Measurements from ENCODE around the gene PTTG2.

The PTTG2 gene

GRCh38 chr4:37934609-37935008 lies 25.6 kb upstream of the PTTG2 start:
- no peak overlapping the region for H3K4me2 ChIP-seq (ENCODE audit: low read depth, low read length, poor library complexity, severe bottlenecking)

GRCh38 chr4:37935026-37935425 lies 25.2 kb upstream of the PTTG2 start:
- Histone ChIP-seq H3K4me3 (ENCODE audit: low read length, poor library complexity, severe bottlenecking) (no peak overlapping the region), H3K27me3 (ENCODE audit: insufficient read depth, low read length, poor library complexity, severe bottlenecking) (no peaks in the 10 kb centered on the region), H3K4me1 (ENCODE audit: insufficient read depth, low read length, poor library complexity, severe bottlenecking) (no peaks in the 10 kb centered on the region), H3K4me2 (ENCODE audit: low read depth, low read length, poor library complexity, severe bottlenecking) (no peak overlapping the region), H3F3A (ENCODE audit: low read depth) (no peaks in the 10 kb centered on the region), H4K20me1 (ENCODE audit: insufficient read depth, low read length, poor library complexity, severe bottlenecking) (peaks cover 1% of the 10 kb centered on the region), H3K9ac (ENCODE audit: low read depth, low read length, poor library complexity, severe bottlenecking) (no peak overlapping the region), H3K36me3 (ENCODE audit: insufficient read depth, low read length) (peaks cover 10% of the 10 kb centered on the region; the same call in 1 of the 2 replicates), H2AFZ (ENCODE audit: low read length) (no peak overlapping the region), H3K79me2 (ENCODE audit: insufficient read depth, low read length) (no peaks in the 10 kb centered on the region; the same call in 1 of the 2 replicates), H3K9me2 (replicated peaks; ENCODE audit: low read depth, low read length) (no peaks in the 10 kb centered on the region), H3K9me3 (ENCODE audit: insufficient read depth, low read depth, low read length) (no peaks in the 10 kb centered on the region)
- TF ChIP-seq EZH2phosphoT487 (IDR thresholded peaks at IDR 0.05; ENCODE audit: borderline replicate concordance) = no peak
- no peak for TF ChIP-seq CTCF (conservative IDR thresholded peaks at IDR 0.05; ENCODE audit: low read length)

More at GRCh38 chr4:37934609-37935008, 25.6 kb upstream of the PTTG2 start:
- no peaks in the 10 kb centered on the region for H3K27me3 ChIP-seq (ENCODE audit: insufficient read depth, low read length, poor library complexity, severe bottlenecking)
- H3K4me3 ChIP-seq (ENCODE audit: low read length, poor library complexity, severe bottlenecking) = no peak overlapping the region
- H4K20me1 ChIP-seq (ENCODE audit: insufficient read depth, low read length, poor library complexity, severe bottlenecking) = peaks cover 5% of the 10 kb centered on the region
- H3K79me2 ChIP-seq (ENCODE audit: insufficient read depth, low read length) = no peaks in the 10 kb centered on the region; the same call in 1 of the 2 replicates
- H3K4me1 ChIP-seq (ENCODE audit: insufficient read depth, low read length, poor library complexity, severe bottlenecking) = no peaks in the 10 kb centered on the region
- peaks cover 10% of the 10 kb centered on the region; the same call in 1 of the 2 replicates for H3K36me3 ChIP-seq (ENCODE audit: insufficient read depth, low read length)
- H3F3A ChIP-seq (ENCODE audit: low read depth) = no peaks in the 10 kb centered on the region
- TF ChIP-seq CTCF (conservative IDR thresholded peaks at IDR 0.05; ENCODE audit: low read length) (no peak), EZH2phosphoT487 (IDR thresholded peaks at IDR 0.05; ENCODE audit: borderline replicate concordance) (no peak)
- no peak overlapping the region for H2AFZ ChIP-seq (ENCODE audit: low read length)
- no peaks in the 10 kb centered on the region for H3K9me3 ChIP-seq (ENCODE audit: insufficient read depth, low read depth, low read length)
- H3K9me2 ChIP-seq (replicated peaks; ENCODE audit: low read depth, low read length) = no peaks in the 10 kb centered on the region
- H3K9ac ChIP-seq (ENCODE audit: low read depth, low read length, poor library complexity, severe bottlenecking) = no peak overlapping the region

DNA sequence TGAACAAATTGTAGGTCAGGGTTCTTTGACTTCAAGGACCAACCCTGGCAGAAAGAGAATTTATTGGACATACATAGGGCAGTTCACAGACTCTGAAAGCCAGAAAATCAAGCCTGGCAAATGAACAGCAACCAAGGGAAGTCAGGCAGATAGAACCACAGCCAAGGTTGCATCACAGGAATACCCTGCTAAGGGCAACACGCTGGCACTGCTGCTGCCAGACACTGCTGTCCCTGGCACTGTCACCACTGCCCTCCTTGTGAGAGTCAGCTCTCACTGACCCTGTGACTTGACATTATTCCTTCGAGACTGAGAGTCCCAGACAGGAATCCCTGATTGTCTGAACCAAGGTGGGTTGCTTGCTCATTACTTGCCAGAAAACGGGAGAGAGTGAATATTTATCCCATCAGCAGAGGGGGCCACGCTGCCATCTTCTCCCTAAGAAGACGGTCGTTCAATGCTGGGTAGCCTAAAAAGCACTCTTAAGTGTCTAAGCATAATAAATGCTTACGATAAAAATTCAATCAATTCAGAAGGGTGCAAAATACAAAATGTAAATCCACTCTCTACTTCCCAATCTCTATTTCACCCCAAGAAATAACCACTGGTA lies 23.2 kb upstream of the PTTG2 start:
- no peak for TF ChIP-seq CTCF (conservative IDR thresholded peaks at IDR 0.05; ENCODE audit: low read length)
- TF ChIP-seq EZH2phosphoT487 (IDR thresholded peaks at IDR 0.05; ENCODE audit: borderline replicate concordance) = no peak
- Histone ChIP-seq H3K36me3 (ENCODE audit: insufficient read depth, low read length) (peaks cover 10% of the 10 kb centered on the region; the same call in 1 of the 2 replicates), H3K79me2 (ENCODE audit: insufficient read depth, low read length) (no peaks in the 10 kb centered on the region; the same call in 1 of the 2 replicates), H3K4me2 (ENCODE audit: low read depth, low read length, poor library complexity, severe bottlenecking) (no peak overlapping the region), H3K4me1 (ENCODE audit: insufficient read depth, low read length, poor library complexity, severe bottlenecking) (no peaks in the 10 kb centered on the region), H3K9ac (ENCODE audit: low read depth, low read length, poor library complexity, severe bottlenecking) (no peak overlapping the region), H2AFZ (ENCODE audit: low read length) (no peak overlapping the region), H3K27me3 (ENCODE audit: insufficient read depth, low read length, poor library complexity, severe bottlenecking) (no peaks in the 10 kb centered on the region), H3K9me3 (ENCODE audit: insufficient read depth, low read depth, low read length) (no peaks in the 10 kb centered on the region), H3K4me3 (ENCODE audit: low read length, poor library complexity, severe bottlenecking) (no peak overlapping the region), H3K9me2 (replicated peaks; ENCODE audit: low read depth, low read length) (no peaks in the 10 kb centered on the region), H3F3A (ENCODE audit: low read depth) (no peaks in the 10 kb centered on the region), H4K20me1 (ENCODE audit: insufficient read depth, low read length, poor library complexity, severe bottlenecking) (no peaks in the 10 kb centered on the region)

All from Loucy (cell line).